KBM-7 (cell line): ENCODE results near the gene PGR.

Experiments
- DNase-seq: peaks from one replicate; pipeline ENCODE4 v3.0.0-alpha.2; 2015
- in situ Hi-C: fragments of 300-500 bp; cut with MboI; formaldehyde crosslinking; loops from 2 replicates; pipeline ENCODE4 v1.14.3; 2020; ENCODE audit warnings: low sequenced_read_pairs, low pct_unique_long_range_greater_than_20kb, mixed read lengths

The PGR gene

DNA sequence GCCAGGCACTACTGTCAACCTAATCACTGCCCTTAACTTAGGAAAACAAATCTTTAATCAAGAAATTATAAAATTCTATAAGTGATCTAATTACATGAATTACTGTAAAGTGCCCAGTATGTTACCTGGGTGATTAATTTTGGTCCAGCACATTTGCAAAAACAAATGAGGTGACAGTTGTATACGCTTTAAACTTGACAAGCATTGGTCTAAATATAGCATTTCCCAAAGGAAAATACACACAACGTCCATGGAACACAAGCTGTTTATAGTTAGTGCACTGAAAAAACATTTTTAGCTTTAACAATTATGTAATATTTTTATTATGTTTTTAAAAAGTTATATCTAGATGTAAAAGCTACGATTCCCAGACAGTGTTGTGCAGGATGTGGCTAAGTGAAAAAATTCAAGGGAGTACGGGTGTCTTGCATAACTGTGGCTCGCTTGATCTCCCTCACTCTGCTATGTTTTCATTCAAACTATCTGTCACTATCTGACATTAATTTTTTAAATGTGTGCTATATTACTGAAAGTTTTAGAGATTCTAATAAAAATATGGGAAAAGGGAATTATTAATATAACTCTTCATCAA is 38.8 kb downstream of the PGR start:
- in situ Hi-C loops = no loop called here
- no peak for DNase-seq

DNA sequence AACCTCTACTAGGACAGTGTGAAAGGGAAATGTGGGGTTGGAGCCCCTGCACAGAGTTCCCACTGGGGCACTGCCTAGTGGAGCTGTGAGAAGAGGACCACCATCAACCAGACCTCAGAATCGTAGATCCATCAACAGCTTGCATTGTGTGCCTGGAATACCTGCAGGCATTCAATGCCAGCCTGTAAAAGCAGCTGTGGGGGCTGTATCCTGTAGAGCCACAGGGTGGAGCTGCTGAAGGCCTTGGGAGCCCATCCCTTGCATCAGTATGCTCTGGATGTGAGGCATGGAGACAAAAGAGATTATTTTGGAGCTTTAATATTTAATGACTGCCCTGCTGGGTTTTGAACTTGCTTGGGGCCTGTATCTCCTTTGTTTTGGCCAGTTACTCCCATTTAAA is 46.3 kb downstream of the PGR start:
- in situ Hi-C loops = no loop called here
- no peak for DNase-seq

DNA sequence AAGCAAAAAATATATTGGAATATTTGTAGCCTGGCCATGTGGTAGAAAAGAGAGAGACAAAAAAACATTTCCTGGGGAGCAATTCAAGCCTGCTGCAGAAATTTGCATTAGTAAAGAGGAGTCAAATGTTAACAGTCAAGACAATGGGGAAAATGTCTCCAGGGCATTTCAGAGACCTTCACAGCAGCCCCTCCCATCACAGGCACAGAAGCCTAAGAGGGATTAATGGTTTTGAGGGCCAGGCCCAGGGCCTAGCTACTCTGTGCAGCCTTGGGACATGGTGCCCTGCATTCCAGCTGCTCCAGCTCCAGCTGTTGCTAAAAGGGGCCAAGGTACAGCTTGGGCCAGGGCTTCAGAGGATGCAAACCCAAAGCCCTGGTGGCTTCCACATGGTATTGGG is 46.8 kb downstream of the PGR start:
- no peak for DNase-seq

DNA sequence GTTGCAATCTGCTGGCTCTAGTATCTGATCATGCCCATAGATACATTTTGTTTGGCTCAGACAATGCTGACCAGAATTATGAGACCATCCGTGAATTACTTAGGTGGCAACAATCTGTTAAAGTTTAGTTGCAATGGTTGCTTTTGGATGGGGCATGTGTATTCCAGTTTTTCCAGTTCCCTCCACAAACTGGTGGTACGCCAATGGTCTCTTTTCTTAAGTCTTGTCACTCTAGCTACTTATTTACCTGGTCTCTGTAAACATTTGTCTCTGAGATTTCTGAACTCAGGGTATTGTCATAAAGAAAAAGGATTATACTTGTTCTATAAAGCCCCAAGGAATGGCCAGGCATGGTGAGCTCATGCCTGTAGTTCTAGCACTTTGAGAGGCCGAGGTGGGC is 65.9 kb downstream of the PGR start:
- in situ Hi-C loops = no loop called here
- no peak for DNase-seq

More for the DNA sequence above, 46.8 kb downstream of the PGR start:
- in situ Hi-C loops = no loop called here

DNA sequence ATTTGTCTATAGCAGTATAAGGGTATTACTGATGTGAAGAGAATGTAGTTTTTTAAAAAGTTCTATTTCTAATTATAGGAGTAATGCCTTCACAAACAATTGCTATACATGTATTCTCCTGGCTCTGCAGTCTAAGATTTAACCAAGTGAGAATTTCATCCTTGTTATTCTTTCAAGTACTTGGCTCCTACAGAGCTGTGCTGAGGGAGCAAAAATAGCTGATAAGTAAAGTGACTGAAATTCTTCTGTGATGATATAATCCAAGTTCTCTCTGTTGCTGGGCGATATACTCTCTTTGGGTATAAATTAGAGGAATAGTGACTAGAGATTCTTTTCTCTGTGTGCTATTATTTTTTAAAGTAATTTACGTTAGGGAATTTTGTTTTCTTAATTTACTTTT is 68.0 kb downstream of the PGR start:
- in situ Hi-C loops = no loop called here
- DNase-seq = no peak

DNA sequence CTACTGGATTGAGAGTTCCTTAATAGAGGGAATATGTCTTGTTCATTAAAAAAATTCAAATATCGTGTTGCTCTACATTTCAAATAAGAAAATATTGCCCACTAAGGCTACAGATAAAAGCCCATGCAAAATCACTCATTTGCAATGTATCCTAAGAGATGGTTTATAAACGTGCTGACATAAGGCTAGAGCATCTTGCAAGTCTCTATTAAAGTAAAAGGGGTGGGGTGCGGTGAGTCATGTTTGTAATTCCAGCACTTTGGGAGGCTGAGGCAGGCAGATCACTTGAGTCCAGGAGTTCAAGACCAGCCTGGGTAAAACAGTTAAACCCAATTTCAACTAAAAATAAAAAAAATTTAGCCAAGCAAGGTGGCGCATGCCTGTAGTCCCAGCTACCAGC is 70.3 kb downstream of the PGR start:
- no peak for DNase-seq
- in situ Hi-C loops = no loop called here

DNA sequence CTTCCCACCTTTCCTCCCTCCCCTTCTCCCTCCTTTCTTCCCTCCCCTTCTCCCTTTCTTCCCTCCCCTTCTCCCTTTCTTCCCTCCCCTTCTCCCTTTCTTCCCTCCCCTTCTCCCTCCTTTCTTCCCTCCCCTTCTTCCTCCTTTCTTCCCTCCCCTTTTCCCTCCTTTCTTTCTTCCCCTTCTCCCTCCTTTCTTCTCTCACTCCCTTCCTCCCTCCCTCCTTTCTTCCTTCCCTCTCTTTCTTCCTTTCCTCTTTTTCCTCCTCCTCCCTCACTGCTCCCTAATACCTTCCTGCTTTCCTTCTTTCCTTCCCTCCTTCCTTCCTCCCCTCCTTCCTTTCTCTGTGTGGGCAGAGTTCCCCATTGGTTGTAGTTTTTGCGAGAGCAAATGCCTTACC is 76.1 kb downstream of the PGR start:
- in situ Hi-C loops = no loop called here
- DNase-seq = no peak

DNA sequence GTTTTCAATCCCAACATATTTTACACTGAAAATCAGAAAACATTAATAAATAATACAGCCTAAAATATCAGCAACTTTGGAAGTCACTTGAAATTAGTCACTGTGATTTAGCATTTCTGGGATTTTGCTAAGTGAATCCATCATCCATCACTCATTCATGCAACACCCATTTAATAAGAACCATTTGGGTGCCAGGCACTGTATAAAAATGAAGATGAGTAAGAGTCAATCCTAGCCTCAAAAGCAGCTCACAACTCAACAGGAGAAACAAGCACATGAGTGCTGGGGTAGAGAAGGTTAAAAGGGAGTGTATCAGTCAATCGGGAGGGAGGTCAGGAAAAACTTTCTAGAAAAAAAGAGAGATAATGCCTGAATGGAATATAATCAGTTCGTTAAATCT is 77.9 kb downstream of the PGR start:
- in situ Hi-C loops = no loop called here

DNA sequence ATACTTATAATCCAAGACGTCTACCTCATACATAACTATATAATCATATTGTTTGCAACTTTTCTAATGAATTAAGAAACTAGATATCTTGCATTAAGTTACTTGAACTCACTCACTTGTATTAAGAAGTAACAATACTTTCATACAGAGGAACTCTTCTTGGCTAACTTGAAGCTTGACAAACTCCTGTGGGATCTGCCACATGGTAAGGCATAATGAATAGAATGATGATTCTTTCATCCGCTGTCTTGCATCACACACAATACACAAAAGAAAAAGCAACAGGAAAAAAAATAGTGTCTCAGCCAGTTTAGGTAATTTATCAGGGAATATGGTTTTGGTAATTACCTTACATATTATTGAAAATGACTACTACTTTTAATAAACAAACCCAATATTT is 79.8 kb downstream of the PGR start:
- in situ Hi-C loops = no loop called here

More for the DNA sequence above, 77.9 kb downstream of the PGR start:
- no peak for DNase-seq

DNA sequence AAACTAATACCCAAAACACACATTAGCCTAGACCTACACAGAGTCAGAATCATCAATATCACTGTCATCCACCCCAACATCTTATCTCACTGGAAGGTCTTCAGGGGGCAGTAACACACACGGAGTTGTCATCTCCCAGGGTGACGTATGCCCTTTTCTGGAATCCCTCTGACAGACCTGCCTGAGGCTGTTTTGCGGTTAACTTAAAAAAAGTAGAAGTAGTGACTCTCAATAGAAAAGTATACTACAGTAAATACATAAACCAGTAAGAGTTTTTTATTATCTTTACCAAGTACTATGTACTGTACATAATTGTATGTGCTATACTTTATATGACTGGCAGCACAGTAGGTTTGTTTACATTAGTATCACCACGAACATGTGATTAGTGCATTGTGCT is 80.5 kb downstream of the PGR start:
- DNase-seq = no peak
- in situ Hi-C loops = no loop called here

More for the DNA sequence above, 79.8 kb downstream of the PGR start:
- no peak for DNase-seq

DNA sequence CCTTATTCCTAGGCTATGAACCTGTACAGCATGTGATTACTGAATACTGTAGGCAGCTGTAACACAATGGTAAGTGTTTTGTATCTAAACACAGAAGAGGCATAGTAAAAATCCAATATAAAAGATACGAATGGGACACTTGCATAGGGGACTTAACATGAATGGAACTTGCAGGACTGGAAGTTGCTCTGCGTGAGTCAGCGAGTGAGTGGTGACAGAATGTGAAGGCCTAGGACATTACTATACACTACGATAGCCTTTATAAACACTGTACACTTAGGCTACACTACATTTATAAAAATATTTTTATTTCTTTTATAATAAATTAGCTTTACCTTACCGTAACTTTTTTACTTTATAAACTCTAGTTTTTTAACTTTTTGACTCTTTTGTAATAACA is 81.1 kb downstream of the PGR start:
- in situ Hi-C loops = no loop called here
- no peak for DNase-seq

DNA sequence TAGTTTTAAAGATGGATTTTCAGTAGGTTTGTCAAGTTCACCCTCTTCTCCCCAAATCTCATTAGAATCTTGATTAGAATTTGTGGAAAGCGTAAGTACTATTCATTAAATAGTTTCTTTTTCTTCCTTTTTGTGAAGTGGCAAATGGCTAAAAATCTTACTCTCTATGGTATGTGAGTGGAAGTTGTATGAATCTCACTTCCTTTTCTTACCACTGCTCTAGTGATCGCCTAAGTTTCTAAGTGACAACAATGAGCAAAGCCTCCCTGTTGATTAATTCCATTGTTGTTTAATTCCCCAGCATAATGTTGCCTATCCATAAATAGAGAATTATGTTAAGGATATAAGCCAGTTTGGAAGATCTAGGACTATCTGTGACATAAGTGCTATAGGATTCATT is 82.7 kb downstream of the PGR start:
- DNase-seq = no peak
- in situ Hi-C loops = no loop called here

DNA sequence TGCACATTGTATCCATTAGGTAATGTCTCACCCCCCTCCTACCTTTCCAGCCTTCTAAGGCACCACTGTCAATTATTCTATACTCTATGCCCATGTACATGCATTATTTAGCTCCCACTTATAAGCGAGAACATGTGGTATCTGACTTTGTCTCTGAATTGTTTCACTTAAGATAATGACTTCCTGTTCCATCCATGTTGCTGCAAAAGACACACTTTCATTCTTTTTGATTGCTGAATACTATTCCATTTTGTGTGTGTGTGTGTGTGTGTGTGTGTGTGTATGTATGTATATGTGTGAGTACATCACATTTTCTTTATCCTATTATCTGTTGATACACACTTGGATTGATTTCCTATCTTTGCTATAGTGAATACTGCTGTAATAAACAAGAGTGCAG is 84.2 kb downstream of the PGR start:
- in situ Hi-C loops = no loop called here
- DNase-seq = no peak

DNA sequence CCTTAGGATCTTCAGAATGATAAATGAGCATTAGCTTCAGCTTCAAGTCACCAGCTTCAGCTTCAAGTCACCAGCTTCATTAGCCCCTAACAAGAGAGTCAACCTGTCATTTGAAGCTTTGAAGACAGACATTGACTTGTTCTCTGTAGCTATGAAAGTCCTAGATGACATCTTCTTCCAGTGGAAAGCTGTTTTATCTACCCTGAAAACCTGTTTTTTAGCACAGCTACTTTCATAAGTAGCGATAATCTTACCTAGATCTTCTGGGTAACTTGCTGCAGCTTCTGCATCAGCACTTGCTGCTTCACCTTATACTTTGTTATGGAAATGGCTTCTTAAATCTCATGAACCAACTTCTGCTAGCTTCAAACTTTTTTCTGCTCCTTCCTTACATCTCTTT is 85.7 kb downstream of the PGR start:
- in situ Hi-C loops = no loop called here
- no peak for DNase-seq

DNA sequence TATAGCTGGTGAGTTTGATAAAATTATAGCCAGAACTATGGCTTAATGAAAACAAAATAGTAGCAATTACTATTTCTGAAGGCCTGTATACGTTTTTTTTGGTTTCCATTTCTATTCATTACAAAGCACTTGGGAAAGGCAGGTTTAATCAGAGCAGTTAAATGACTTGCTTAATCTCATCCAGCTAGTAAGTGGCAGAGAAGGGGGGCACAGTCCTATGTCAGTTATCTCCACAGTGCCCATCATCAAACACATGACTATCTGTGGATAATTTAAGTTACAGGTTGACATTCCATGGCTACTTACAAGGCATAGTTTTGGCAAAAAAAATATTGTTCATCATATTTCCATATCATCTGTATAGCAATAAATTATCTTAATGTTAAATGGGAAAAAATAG is 93.7 kb downstream of the PGR start:
- in situ Hi-C loops = no loop called here
- no peak for DNase-seq

DNA sequence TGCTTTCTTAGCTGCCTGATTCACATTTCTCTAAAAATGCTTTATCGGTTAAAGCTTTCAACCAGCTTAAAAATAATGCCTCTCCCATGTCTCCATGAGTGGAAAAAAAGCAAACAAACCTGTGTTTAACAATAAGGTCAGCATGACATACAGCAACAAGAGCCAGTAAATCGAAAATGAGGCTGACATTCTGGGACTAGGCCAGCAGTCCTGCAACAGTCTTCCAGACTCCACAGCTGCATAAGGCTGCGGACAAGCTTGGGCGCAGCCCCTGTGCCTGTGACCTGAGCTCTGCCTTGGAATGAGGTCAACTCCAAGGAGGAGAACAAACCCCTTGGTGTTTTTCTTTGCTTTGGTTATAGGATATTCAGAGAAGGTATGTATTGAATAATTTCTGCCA is 95.5 kb downstream of the PGR start:
- in situ Hi-C loops = no loop called here
- no peak for DNase-seq

DNA sequence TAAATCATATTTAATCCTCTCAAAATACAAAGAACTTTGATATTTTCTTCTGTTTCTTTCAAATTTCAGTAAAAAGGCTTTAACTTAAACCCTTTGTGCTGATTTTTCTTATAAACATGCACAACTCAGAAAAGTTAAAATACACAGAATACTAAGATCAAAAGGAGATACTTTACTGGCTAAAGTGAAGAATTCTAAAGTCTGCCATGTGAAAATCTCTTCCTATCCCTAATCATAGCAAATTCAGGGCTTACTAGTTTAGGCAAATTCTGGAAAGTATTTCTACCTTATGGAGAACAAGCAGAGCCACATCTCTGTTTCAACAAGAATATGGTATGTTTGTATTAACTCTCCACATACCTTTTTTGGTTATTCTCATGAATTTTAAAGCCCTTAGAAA is 96.6 kb downstream of the PGR start:
- DNase-seq = no peak
- in situ Hi-C loops = no loop called here

DNA sequence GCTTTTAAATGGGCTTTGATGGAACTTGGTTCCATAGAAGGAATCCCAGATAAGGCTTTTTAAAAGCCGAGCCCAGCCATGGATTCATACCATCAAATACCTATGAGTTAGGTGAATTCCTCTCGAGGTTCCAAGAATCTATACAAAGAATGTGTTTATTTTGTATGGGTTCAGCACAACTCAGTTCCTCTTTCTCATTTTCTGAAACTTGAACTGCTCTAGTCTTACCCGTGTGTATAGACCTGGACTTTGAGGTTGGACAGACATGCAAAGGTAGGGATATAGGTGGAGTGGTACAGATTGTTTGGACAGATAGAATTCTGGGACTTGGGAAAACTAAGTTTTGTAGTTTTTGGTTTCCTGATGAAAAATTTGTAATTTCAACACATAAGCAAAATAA is 97.9 kb downstream of the PGR start:
- in situ Hi-C loops = no loop called here

DNA sequence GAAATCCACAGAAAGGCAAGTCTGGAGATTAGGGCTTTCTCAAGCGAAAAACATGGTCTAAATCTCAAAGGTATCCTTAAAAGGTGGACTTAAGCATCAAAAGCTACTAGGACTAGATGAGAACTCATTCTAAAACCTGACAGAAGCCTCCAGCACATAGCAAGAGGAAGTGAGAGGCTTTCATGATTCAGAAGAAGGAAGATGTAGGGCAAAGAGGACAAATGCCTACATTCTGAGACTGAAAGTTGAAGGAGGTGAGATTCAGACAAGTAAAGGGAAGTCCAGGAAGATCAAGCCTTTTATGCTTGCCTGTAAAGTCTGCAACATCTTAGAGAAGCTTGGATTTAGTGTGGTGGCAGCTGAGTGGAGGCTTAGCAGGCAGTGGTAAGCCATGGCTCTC is 98.9 kb downstream of the PGR start:
- DNase-seq = no peak
- in situ Hi-C loops = no loop called here

More for the DNA sequence above, 97.9 kb downstream of the PGR start:
- DNase-seq = no peak

DNA sequence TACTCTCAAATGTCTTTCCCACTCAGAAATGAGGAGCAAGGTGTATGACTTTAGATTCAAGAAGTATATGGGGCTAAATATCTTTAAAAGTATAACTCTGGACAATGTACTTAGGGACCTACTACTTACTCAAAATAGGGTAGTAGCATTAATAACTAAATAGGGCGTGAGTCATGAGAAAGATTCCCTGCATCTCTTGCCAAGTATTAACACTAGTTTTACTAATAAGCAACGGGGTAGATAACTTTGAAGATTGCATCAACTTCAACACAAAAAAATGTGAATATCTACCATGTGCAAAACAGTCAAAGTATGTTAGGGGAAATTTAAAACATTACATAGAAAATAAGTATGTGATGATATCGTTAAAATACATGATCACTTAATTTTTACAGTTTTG is 99.6 kb downstream of the PGR start:
- DNase-seq = no peak
- in situ Hi-C loops = no loop called here

DNA sequence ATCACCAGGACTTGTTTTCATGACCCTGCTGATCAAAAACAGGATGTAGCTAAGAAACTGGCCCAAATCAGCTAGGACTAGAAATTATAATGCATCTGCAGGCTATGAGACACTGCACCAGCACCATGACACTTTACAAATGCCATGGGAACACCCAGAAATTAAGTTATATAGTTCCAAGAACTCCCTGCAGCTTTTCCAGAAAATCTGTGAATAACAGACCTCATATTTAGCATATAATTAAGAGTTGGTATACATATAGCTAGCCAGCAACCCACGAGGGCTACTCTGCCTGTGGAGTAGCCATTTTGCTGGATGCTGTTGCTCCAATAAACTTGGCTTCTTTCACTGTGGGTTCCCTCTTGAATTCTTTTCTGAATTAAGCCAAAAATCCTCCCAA is 101.0 kb downstream of the PGR start:
- in situ Hi-C loops = no loop called here
- no peak for DNase-seq

DNA sequence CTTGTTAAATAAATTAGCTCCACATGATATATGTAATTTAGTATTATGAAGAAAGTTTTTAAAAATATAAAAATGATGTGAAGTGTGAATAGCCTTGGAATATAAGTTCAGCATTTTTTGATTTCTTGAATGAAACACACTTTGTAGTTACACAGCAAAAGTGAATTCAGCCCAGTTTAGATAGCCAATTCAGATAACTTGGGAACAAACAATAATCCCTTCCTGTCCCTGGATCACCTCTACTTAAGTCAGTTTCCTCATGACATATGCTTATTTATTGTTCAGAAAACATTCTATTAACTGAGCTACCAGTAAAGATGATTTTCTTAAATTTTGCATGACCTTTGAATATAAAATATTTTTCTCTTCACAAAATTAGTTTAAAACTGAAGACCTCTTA is 107.4 kb downstream of the PGR start:
- no peak for DNase-seq
- in situ Hi-C loops = no loop called here
